HG03571 (cell line): ENCODE measurements around the gene CCDC7.
A peak's percentile ranks its signal among the peaks of the same experiment; 100 is the strongest.
"Not testable (repeated sequence)": the region's sequence is repeated elsewhere in the genome, so short reads cannot be mapped to it uniquely, and the experiment has no call there.

Experiments used
- ATAC-seq: cut with Tn5 transposase; IDR thresholded peaks from one replicate; pipeline ENCODE4 v1.9.1; 2021; ENCODE audit not compliant: unreplicated experiment

CCDC7 gene

GRCh38 chr10:32446536-32447406 lies 831 bp downstream of the CCDC7 start:
- ATAC-seq, result peak; percentile 3

DNA sequence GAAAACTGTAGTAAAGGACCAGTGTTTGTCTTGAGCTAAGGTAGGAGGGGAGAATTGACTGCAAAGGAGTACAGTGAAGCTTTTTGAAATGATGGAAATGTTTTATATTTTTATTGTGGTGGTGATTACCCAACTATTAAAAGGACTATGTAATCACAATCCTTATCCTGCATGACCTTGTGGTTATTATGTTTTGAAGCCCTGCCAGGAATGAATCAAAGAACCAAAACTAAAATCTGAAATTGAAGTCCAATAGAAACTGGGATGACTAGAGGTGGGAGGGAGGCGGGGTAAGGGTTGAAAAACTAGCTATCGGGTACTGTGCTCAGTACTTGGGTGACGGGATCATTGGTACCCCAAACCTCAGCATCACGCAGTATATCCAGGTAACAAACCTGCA lies 8.2 kb downstream of the CCDC7 start:
- no peak for ATAC-seq

DNA sequence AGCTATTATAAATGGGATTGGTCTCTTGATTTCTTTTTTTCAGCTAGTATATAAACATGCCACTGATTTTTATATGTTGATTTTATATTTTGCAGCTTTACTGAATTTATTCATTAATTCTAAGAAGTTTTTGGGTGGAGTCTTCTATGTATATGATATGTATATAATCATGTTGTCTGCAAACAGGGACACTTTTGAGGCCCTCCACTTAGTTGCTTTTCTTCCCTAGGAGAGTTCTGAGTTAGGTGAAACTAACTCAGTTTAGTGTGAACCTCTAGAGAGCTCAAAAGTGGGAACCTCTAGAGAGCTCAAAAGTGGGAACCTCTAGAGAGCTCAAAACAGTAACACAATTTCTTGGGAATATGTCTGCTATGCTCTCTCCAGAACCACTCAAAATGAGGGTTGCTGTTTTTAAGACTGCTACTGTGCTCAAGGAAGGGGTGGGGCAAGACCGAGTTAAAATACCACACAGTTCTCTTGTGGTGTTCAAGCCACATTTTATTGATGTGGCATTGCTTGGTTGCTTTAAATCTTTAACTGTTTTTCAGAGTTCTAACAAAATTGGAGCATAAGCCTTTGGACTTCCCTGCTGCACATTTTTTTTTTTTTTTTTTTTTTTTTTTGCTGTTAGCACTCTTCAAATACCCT lies 13.2 kb downstream of the CCDC7 start:
- no peak for ATAC-seq

DNA sequence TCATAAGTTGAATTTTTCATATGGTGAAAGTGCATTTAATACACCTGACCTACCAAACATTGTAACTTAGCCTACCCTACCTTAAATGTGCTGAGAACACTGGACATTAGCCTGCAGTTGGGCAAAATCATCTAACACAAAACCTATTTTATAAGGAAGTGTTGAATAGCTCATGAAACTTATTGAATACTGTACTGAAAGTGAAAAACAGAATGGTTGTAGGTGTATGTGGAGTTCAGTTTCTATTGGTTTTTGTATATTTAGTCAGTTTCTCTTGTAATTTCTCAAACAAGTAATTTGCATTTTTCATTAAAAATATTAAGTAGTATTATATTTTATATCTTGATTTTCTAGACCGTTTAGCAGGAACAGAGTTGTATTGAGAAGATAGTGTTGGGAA lies 15.3 kb downstream of the CCDC7 start:
- no peak for ATAC-seq

GRCh38 chr10:32471232-32471631 lies 25.3 kb downstream of the CCDC7 start:
- ATAC-seq, result no peak

DNA sequence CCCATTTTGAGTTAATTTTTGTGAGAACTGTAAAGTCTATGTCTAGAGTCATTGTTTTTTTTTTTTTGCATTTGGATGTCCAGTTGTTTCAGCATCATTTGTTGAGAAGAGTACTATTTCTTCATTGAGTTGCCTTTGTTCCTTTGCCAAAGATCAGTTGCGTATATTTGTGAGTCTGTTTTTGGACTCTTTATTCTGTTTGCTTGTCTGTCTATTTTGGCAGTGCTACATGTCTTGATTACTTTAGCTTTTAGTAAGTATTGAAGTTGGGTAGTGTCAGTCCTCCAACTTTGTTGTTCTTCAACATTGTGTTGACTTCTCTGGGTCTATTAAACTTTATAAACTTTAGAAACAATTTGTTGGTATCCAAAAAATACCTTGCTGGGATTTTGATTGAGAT lies 31.6 kb downstream of the CCDC7 start:
- no peak for ATAC-seq

GRCh38 chr10:32481606-32482005 lies 35.7 kb downstream of the CCDC7 start:
- ATAC-seq, result no peak

DNA sequence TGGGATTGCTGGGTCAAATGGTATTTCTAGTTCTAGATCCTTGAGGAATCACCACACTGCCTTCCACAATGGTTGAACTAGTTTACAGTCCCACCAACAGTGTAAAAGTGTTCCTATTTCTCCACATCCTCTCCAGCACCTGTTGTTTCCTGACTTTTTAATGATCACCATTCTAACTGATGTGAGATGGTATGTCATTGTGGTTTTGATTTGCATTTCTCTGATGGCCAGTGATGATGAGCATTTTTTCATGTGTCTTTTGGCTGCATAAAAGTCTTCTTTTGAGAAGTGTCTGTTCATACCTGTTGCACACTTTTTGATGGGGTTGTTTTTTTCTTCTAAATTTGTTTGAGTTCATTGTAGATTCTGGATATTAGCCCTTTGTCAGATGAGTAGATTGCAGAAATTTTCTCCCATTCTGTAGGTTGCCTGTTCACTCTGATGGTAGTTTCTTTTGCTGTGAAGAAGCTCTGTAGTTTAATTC lies 37.1 kb downstream of the CCDC7 start:
- ATAC-seq, result not testable (repeated sequence)

DNA sequence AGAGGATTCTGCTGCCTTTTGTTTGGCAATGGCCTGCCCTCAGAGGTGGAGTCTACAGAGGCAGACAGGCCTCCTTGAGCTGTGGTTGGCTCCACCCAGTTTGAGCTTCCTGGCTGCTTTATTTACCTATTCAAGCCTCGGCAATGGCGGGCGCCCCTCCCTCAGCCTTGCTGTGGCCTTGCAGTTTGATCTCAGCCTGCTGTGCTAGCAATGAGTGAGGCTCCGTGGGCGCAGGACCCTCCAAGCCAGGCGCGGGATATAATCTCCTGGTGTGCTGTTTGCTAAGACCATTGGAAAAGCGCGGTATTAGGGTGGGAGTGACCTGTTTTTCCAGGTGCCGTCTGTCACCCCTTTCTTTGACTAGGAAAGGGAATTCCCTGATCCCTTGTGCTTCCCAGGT lies 42.1 kb downstream of the CCDC7 start:
- ATAC-seq, result not testable (repeated sequence)

DNA sequence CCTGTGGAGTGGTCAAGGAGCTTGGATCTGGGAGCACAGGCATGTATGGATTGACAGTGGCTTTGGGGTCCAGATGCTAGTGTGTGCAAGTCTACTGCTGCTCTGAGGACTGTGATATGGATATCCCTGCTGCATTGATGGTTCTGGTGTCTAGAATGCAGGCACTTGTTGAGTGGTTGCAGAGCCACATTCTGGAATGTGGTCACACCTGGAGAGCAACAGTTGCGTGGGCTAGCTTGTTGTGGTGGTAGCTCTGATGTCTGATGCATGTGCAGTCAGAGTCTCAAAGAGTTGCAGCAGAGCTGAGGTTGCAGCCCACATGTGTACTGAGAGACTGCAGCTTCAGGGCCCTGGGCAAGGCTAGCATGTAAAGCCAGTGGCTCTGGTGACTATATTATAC lies 43.2 kb downstream of the CCDC7 start:
- ATAC-seq, result no peak

DNA sequence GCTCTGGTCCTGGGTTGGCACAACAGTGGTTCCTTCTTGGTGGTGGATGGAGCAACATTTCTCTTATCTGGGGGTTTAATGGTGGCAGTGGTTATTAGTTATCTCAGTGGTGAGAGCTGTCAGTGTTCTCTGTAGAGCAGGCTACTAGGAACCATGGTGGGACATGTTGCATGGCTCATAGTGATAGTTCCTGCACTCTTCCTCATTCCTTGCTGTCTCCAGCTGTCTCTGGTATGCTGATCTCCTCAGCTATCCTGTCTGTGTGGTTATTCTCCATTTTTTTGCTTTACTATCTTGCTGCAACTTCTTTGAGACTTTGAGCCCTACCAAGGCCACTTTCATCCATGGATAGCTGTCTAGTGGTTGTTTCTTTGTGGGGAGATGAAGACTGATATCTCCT lies 44.0 kb downstream of the CCDC7 start:
- ATAC-seq, result no peak

GRCh38 chr10:32494562-32494961 lies 48.6 kb downstream of the CCDC7 start:
- not testable (repeated sequence) for ATAC-seq

- ATAC-seq, result not testable (repeated sequence)
Observed at GRCh38 chr10:32500136-32500535, 54.2 kb downstream of the CCDC7 start.

DNA sequence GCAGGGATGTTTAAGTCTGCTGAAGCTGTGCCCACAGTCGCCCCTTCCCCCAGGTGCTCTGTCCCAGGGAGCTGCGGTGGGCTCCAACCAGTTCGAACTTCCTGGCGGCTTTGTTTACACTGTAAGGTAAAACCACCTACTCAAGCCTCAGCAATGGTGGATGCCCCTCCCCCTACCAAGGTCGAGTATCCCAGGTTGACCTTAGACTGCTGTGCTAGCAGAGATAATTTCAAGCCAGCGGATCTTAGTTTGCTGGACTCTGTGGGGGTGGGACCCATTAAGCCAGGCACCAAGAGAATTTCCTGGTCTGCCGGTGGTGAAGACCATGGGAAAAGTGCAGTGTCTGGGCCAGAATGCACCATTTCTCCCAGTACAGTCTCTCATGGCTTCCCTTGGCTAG lies 56.0 kb downstream of the CCDC7 start:
- no peak for ATAC-seq

GRCh38 chr10:32505762-32506420 lies 60.0 kb downstream of the CCDC7 start:
- ATAC-seq, result not testable (repeated sequence)

GRCh38 chr10:32511599-32511998 lies 65.7 kb downstream of the CCDC7 start:
- no peak for ATAC-seq

DNA sequence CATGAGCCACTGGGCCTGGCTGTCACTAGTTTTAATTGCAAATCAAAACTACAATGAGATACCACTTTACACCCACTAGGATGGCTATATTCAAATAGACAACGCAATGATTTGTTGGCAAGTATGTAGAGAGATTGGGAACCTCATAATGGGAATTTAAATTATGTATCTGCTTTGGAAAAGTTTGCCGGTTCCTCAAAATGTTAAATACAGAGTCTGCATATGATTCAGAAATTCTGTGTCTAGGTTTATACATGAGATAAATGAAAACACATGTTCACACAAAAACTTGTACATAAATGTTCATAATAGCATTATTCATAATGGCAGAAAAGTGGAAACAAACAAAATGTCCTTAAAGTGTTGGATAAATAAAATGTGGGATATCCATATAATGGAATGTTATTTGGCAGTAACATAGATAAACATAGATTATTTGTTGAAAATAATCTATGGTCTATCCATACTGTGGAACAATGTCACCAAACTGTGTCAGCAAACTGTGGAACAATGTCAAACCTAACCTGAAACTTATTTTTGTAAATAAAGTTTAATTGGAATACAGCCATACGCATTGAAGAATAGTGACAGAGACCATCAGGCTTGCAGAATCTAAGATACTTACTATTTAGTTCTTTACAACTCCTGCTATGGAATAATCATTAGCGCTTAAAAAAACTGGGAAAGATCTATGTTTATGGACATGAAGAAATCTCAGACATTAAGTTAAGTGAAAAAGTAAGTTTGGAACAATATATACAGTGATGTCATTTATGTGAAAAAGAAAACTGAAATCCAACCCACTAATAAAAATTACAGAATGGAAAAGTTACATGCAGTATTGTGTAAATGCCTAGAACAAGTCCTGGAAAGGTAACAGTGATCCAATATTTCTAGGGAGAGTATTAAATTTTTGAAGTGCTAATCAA lies 70.9 kb downstream of the CCDC7 start:
- no peak for ATAC-seq

DNA sequence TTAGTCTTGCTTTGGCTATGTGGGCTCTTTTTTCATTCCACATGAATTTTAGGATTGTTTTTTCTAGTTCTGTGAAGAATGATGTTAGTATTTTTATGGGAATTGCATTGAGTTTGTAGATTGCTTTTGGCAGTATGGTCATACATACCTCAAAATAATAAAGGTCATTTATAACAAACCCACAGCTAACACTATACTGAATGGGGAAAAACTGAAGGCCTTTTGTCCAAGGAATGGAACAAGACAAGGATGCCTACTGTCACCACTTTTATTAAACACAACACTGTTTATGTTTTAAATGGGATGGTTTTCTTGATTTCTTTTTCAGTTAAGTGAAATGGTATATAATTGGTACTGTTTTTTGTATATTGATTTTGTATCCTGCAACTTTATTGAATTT lies 84.3 kb downstream of the CCDC7 start:
- ATAC-seq, result no peak

GRCh38 chr10:32538256-32538655 lies 92.3 kb downstream of the CCDC7 start:
- ATAC-seq, result no peak

GRCh38 chr10:32540691-32541470 lies 94.9 kb downstream of the CCDC7 start:
- ATAC-seq, result no peak
